GM12878 (cell line): ENCODE data around the gene MCCD1. TPM values are rescaled to one million over a fixed set of nuclear protein-coding genes. Genes with fewer than 3 reads are reported as not detected.

Experiments used
- ATAC-seq: fragments of 200-7000 bp; cut with Tn5 transposase; 3 replicates; pipeline ENCODE4 v1.9.1; 2020; ENCODE audit warnings: mild to moderate bottlenecking, moderate library complexity
- BruUV-seq: library from RNA; stranded (reverse); fragments of 400-500 nt; replicated peaks from 2 replicates; lab custom pipeline; 2021; lab: Mats Ljungman, UMichigan
- CTCF ChIA-PET: fragments of 300-600 bp; sonication (Branson Sonifier 250); formaldehyde crosslinking; extraction: SDS; loops from one replicate; lab custom pipeline; 2021; ENCODE audit warnings: inconsistent platforms; lab: Yijun Ruan, JAX
- POLR2A ChIA-PET: fragments of 350-600 bp; formaldehyde crosslinking; extraction: SDS; loops from one replicate; lab custom pipeline; 2021; ENCODE audit warnings: inconsistent platforms; lab: Charles Lee
- RAD21 ChIA-PET: fragments of 300-600 bp; sonication (Branson Sonifier 250); formaldehyde crosslinking; loops from one replicate; lab custom pipeline; 2023; ENCODE audit warnings: antibody characterized with exemption; ENCODE audit not compliant: unreplicated experiment; lab: Charles Lee
- SMC1A ChIA-PET: fragments of 300-600 bp; sonication (Branson Sonifier 250); formaldehyde crosslinking; loops from one replicate; lab custom pipeline; 2023; ENCODE audit not compliant: unreplicated experiment, uncharacterized antibody; lab: Charles Lee
- DNase-seq: peaks from one replicate; pipeline ENCODE4 v3.0.0-alpha.2; 2011; ENCODE audit warnings: low read depth, low spot score
- FAIRE-seq: peaks from 3 replicates; lab custom pipeline; 2011; peaks lifted over from hg19 to GRCh38; lab: Jason Lieb, UNC
- H2AFZ ChIP-seq: 2 replicates; pipeline ENCODE4 v1.6.0; 2011; ENCODE audit warnings: low read depth, low read length, control low read depth; ENCODE audit not compliant: control insufficient read depth
- H3K27ac ChIP-seq: 2 replicates; pipeline ENCODE4 v1.5.1; 2011; ENCODE audit warnings: control low read depth; ENCODE audit not compliant: control insufficient read depth, insufficient read depth
- H3K27me3 ChIP-seq, 2 experiments: replicated peaks in 1 of 2; 2 replicates each; pipeline versions ENCODE4 v1.6.0 to v1.6.1; 2011; ENCODE audit warnings: low read length in 1 of 2; ENCODE audit not compliant: control insufficient read depth in 2 of 2, insufficient read depth in 2 of 2
- H3K36me3 ChIP-seq, 2 experiments: 2 replicates each; pipeline ENCODE4 v1.5.1; 2011; ENCODE audit warnings: low read length in 1 of 2; ENCODE audit not compliant: control insufficient read depth in 2 of 2, insufficient read depth in 2 of 2
- H3K4me1 ChIP-seq: 2 replicates; pipeline ENCODE4 v1.6.1; 2011; ENCODE audit warnings: mild to moderate bottlenecking, low read length, moderate library complexity, mixed read lengths; ENCODE audit not compliant: control insufficient read depth, insufficient read depth
- H3K4me2 ChIP-seq: 2 replicates; pipeline ENCODE4 v1.6.0; 2011; ENCODE audit warnings: control low read depth; ENCODE audit not compliant: control insufficient read depth, insufficient read depth
- H3K4me3 ChIP-seq: fragments of 200-600 bp; sonication (generic); 2 replicates; pipeline ENCODE4 v1.5.1; 2016
- H3K79me2 ChIP-seq: 2 replicates; pipeline ENCODE4 v1.6.0; 2011; ENCODE audit warnings: low read length; ENCODE audit not compliant: control insufficient read depth, insufficient read depth
- H3K9ac ChIP-seq: 2 replicates; pipeline ENCODE4 v1.8.0; 2011; ENCODE audit warnings: low read length, control low read depth, mixed read lengths; ENCODE audit not compliant: control insufficient read depth, insufficient read depth
- H3K9me3 ChIP-seq: replicated peaks from 3 replicates; pipeline ENCODE4 v1.5.1; 2011; ENCODE audit warnings: mild to moderate bottlenecking, low read length; ENCODE audit not compliant: control insufficient read depth, insufficient read depth
- H4K20me1 ChIP-seq: 2 replicates; pipeline ENCODE4 v1.6.0; 2011; ENCODE audit not compliant: control insufficient read depth, insufficient read depth
- CBX5 ChIP-seq: sonication (generic); IDR thresholded peaks from 2 replicates; pipeline ENCODE4 v1.6.1; 2016; ENCODE audit warnings: low read depth, moderate library complexity, mild to moderate bottlenecking, inconsistent platforms
- KDM1A ChIP-seq: fragments of 200-600 bp; sonication (generic); IDR thresholded peaks from 2 replicates; pipeline ENCODE4 v1.6.1; 2016; ENCODE audit warnings: borderline replicate concordance
- SP1 ChIP-seq: IDR thresholded peaks from one replicate; pipeline ENCODE4 v1.6.1; 2011; ENCODE audit warnings: low read depth, low read length
- SRF ChIP-seq, 2 experiments: IDR thresholded peaks; 2 replicates each; pipeline ENCODE4 v1.6.1; 2011; ENCODE audit warnings: low read depth in 2 of 2, low read length in 2 of 2, mild to moderate bottlenecking in 1 of 2, moderate library complexity in 1 of 2
- TBL1XR1 ChIP-seq: IDR thresholded peaks from 2 replicates; pipeline ENCODE4 v1.6.1; 2012; ENCODE audit warnings: low read depth, low read length, improper control_type of control experiment
- WGBS: methylation state at CpG from one replicate; pipeline ENCODE4 v1.1.6; 2016; ENCODE audit warnings: low lambda C conversion rate; ENCODE audit not compliant: insufficient replicate concordance, insufficient coverage; ENCODE audit errors: missing lambda C conversion rate; 5-methylcytosine and 5-hydroxymethylcytosine counted together
- in situ Hi-C: fragments of 300-500 bp; cut with MboI; formaldehyde crosslinking; loops from 9 replicates; pipeline ENCODE4 v1.14.3; 2018; ENCODE audit warnings: mixed read lengths
- intact Hi-C: fragments of 100-400 bp; cut with micrococcal nuclease; formaldehyde crosslinking; loops from one replicate; pipeline ENCODE4 v1.14.2; 2022; ENCODE audit not compliant: unreplicated experiment
- polyA plus RNA-seq, 11 experiments: library from polyadenylated mRNA; depleted of rRNA in 4 of 11; unstranded in 6 of 11; stranded (reverse) in 5 of 11; fragments of >200 nt; fragmentation: Nextera tagmentation in 4 of 11; fragmentation: Illumina TruSeq in 1 of 11; extraction: Ambion mirVana in 4 of 11; extraction: Trizol in 1 of 11; gene quantifications; 1 replicate in 1 of 11; 2 replicates in 10 of 11; pipeline versions ENCODE4 v1.2.1 to v1.2.3, GENCODE V29; 2011 to 2016; ENCODE audit warnings: inconsistent platforms in 2 of 11, missing spikeins in 2 of 11, low read depth in 1 of 11
- total RNA-seq, 4 experiments: library from RNA; depleted of rRNA in 3 of 4; stranded (reverse); fragments of >200 nt in 3 of 4; fragmentation: Illumina TruSeq in 1 of 4; extraction: Trizol in 1 of 4; gene quantifications; 2 replicates each; pipeline versions ENCODE4 v1.2.1 to v1.2.3, GENCODE V29; 2013 to 2021
- TF ChIP-seq, protein P1 (sequence below): fragments of 450-650 bp; IDR thresholded peaks from 2 replicates; pipeline ENCODE4 v1.6.1; 2017; ENCODE audit warnings: mild to moderate bottlenecking, moderate library complexity
- TF ChIP-seq, protein P2 (sequence below): fragments of 450-650 bp; IDR thresholded peaks from 2 replicates; pipeline ENCODE4 v1.6.1; 2018; ENCODE audit warnings: borderline replicate concordance, mild to moderate bottlenecking; ENCODE audit not compliant: partially characterized antibody
- TF ChIP-seq, protein P3 (sequence below): fragments of 450-650 bp; IDR thresholded peaks from 2 replicates; pipeline ENCODE4 v1.6.1; 2016; ENCODE audit warnings: mild to moderate bottlenecking, moderate library complexity, borderline replicate concordance
- TF ChIP-seq, protein P4 (sequence below): fragments of 450-650 bp; IDR thresholded peaks from 2 replicates; pipeline ENCODE4 v1.6.1; 2016; ENCODE audit warnings: mild to moderate bottlenecking

Gene MCCD1
- total and polyA plus RNA-seq, 10 of the 15 experiments (the other 5 are each of a cell fraction or from before 2014, with no cell fraction given): not detected

DNA sequence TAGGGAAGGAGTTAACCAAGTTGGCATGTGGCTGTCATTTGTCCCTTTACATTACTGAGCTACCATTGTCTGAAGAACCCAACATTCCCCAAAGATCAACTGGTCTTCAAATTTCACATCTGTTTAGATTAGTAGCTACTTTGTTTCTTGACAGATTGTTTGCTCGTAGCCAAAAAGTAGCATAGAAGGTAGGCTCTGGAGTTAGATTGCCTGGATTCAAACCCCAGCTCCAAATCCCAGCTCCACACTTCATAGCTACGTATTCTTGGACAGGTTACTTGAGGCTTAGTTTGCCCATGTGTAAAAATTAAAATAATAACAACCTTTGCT is 19.7 kb downstream of the MCCD1 start:
- H3K9ac ChIP-seq: peak overlapping the region; percentile 58; the same call in 1 of the 2 replicates
- no peaks in the 10 kb centered on the region for H3K9me3 ChIP-seq
- in situ Hi-C loops (loop anchor here (5.0 to 10.0 kb wide), 2 partner anchors 49 to 286 kb away; no protein-coding TSS in a partner anchor), intact Hi-C loops (loop anchor here (10.0 kb wide), 1 partner anchor 356 kb away; the partner anchor contains the start of gene ZBTB12)
- 93% methylated on average over 2 of the region's 2 CpGs for WGBS
- ChIA-PET RAD21 (interaction anchor here (0.7 to 16.9 kb wide), 8 partner anchors 11 to 282 kb away, joined by 3 to 668 read pairs (median 18); partner anchors contain the start of genes ABHD16A, LSM2, LST1 and LTB), CTCF (interaction anchor here (0.7 to 34.8 kb wide), 11 partner anchors 9 to 190 kb away, joined by 3 to 2098 read pairs (median 4); partner anchors contain the start of genes LST1, LTB, NCR3 and TNF), SMC1A (interaction anchor here (0.8 to 34.7 kb wide), 9 partner anchors 10 to 283 kb away, joined by 3 to 1989 read pairs (median 4); partner anchors contain the start of genes AIF1, BAG6, LST1 and LTA), POLR2A (interaction anchor here (0.6 to 8.5 kb wide), 10 partner anchors 8 to 187 kb away, joined by 3 to 164 read pairs (median 6); partner anchors contain the start of genes LST1, LTA, LTB and NCR3)
- FAIRE-seq: no peak
- 0 out of 2 replicates have a peak overlapping the region, but pooled peaks have one; percentile 5 for H3K27ac ChIP-seq
- H3K79me2 ChIP-seq: peaks cover 14% of the 10 kb centered on the region
- no peaks in the 10 kb centered on the region; a peak in 1 of 4 replicates for H3K36me3 ChIP-seq
- no peak for ATAC-seq
- no peaks in the 10 kb centered on the region for H3K27me3 ChIP-seq
- H3K4me1 ChIP-seq: peaks cover 23% of the 10 kb centered on the region; the same call in 1 of the 2 replicates
- H4K20me1 ChIP-seq: no peaks in the 10 kb centered on the region
- no peak overlapping the region for H2AFZ ChIP-seq
- peak overlapping the region; percentile 68 for H3K4me3 ChIP-seq
- no peak for DNase-seq
- BruUV-seq: no TSS peak
- peak overlapping the region; percentile 70 for H3K4me2 ChIP-seq
- TF ChIP-seq, protein P1, sequence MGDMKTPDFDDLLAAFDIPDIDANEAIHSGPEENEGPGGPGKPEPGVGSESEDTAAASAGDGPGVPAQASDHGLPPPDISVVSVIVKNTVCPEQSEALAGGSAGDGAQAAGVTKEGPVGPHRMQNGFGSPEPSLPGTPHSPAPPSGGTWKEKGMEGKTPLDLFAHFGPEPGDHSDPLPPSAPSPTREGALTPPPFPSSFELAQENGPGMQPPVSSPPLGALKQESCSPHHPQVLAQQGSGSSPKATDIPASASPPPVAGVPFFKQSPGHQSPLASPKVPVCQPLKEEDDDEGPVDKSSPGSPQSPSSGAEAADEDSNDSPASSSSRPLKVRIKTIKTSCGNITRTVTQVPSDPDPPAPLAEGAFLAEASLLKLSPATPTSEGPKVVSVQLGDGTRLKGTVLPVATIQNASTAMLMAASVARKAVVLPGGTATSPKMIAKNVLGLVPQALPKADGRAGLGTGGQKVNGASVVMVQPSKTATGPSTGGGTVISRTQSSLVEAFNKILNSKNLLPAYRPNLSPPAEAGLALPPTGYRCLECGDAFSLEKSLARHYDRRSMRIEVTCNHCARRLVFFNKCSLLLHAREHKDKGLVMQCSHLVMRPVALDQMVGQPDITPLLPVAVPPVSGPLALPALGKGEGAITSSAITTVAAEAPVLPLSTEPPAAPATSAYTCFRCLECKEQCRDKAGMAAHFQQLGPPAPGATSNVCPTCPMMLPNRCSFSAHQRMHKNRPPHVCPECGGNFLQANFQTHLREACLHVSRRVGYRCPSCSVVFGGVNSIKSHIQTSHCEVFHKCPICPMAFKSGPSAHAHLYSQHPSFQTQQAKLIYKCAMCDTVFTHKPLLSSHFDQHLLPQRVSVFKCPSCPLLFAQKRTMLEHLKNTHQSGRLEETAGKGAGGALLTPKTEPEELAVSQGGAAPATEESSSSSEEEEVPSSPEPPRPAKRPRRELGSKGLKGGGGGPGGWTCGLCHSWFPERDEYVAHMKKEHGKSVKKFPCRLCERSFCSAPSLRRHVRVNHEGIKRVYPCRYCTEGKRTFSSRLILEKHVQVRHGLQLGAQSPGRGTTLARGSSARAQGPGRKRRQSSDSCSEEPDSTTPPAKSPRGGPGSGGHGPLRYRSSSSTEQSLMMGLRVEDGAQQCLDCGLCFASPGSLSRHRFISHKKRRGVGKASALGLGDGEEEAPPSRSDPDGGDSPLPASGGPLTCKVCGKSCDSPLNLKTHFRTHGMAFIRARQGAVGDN: no peak
- no peak for TF ChIP-seq SP1
- TF ChIP-seq, protein P2, sequence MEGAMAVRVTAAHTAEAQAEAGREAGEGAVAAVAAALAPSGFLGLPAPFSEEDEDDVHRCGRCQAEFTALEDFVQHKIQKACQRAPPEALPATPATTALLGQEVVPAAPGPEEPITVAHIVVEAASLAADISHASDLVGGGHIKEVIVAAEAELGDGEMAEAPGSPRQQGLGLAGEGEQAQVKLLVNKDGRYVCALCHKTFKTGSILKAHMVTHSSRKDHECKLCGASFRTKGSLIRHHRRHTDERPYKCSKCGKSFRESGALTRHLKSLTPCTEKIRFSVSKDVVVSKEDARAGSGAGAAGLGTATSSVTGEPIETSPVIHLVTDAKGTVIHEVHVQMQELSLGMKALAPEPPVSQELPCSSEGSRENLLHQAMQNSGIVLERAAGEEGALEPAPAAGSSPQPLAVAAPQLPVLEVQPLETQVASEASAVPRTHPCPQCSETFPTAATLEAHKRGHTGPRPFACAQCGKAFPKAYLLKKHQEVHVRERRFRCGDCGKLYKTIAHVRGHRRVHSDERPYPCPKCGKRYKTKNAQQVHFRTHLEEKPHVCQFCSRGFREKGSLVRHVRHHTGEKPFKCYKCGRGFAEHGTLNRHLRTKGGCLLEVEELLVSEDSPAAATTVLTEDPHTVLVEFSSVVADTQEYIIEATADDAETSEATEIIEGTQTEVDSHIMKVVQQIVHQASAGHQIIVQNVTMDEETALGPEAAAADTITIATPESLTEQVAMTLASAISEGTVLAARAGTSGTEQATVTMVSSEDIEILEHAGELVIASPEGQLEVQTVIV: no peak
- TF ChIP-seq KDM1A: no peak
- no peak for TF ChIP-seq TBL1XR1
- TF ChIP-seq SRF (IDR thresholded peaks at IDR 0.05; ENCODE audit: low read depth in 2 of 2, low read length in 2 of 2): no peak
- no peak for TF ChIP-seq CBX5
- TF ChIP-seq, protein P3, sequence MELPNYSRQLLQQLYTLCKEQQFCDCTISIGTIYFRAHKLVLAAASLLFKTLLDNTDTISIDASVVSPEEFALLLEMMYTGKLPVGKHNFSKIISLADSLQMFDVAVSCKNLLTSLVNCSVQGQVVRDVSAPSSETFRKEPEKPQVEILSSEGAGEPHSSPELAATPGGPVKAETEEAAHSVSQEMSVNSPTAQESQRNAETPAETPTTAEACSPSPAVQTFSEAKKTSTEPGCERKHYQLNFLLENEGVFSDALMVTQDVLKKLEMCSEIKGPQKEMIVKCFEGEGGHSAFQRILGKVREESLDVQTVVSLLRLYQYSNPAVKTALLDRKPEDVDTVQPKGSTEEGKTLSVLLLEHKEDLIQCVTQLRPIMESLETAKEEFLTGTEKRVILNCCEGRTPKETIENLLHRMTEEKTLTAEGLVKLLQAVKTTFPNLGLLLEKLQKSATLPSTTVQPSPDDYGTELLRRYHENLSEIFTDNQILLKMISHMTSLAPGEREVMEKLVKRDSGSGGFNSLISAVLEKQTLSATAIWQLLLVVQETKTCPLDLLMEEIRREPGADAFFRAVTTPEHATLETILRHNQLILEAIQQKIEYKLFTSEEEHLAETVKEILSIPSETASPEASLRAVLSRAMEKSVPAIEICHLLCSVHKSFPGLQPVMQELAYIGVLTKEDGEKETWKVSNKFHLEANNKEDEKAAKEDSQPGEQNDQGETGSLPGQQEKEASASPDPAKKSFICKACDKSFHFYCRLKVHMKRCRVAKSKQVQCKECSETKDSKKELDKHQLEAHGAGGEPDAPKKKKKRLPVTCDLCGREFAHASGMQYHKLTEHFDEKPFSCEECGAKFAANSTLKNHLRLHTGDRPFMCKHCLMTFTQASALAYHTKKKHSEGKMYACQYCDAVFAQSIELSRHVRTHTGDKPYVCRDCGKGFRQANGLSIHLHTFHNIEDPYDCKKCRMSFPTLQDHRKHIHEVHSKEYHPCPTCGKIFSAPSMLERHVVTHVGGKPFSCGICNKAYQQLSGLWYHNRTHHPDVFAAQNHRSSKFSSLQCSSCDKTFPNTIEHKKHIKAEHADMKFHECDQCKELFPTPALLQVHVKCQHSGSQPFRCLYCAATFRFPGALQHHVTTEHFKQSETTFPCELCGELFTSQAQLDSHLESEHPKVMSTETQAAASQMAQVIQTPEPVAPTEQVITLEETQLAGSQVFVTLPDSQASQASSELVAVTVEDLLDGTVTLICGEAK: no peak
- TF ChIP-seq, protein P4, sequence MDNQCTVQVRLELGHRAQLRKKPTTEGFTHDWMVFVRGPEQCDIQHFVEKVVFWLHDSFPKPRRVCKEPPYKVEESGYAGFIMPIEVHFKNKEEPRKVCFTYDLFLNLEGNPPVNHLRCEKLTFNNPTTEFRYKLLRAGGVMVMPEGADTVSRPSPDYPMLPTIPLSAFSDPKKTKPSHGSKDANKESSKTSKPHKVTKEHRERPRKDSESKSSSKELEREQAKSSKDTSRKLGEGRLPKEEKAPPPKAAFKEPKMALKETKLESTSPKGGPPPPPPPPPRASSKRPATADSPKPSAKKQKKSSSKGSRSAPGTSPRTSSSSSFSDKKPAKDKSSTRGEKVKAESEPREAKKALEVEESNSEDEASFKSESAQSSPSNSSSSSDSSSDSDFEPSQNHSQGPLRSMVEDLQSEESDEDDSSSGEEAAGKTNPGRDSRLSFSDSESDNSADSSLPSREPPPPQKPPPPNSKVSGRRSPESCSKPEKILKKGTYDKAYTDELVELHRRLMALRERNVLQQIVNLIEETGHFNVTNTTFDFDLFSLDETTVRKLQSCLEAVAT: no peak
